Peyer's patch (tissue), 4 donors: ENCODE measurements around the gene TMC3.

Source experiments
- POLR2A ChIP-seq, 2 donors: fragments of 450-650 bp; IDR thresholded peaks; one replicate each; pipeline ENCODE4 v1.5.1; 2017; ENCODE audit warnings: antibody characterized with exemption in 2 of 2, mild to moderate bottlenecking in 2 of 2, moderate library complexity in 2 of 2
- TF ChIP-seq, protein P1 (sequence below), 6 experiments: fragments of 450-650 bp in 4 of 6; fragments of 200-600 bp in 2 of 6; sonication (generic) in 1 of 6; IDR thresholded peaks; one replicate each; pipeline ENCODE4 v1.5.1; 2017 to 2019; ENCODE audit warnings: antibody characterized with exemption in 6 of 6, mild to moderate bottlenecking in 3 of 6, moderate library complexity in 1 of 6

DNA sequence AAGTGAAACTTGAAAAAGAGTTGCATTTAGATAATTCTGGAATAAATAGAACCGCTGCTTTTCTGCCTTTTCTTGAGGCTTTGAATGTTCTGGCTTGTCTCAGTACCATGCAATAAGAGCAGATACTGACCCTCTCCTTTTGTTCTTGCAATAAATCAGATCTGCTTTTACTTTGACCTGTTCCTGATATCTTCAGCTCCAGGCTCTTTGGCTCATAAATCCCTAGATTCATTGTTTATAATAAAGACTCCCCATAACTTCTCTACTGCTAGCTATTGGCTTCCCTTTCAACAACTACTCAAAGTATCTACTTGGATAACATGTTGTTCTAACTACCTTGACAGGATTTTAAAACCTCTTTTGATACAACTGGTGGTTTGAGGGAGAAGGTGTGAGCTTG, 47.4 kb upstream of the TMC3 start:
- TF ChIP-seq, protein P1, sequence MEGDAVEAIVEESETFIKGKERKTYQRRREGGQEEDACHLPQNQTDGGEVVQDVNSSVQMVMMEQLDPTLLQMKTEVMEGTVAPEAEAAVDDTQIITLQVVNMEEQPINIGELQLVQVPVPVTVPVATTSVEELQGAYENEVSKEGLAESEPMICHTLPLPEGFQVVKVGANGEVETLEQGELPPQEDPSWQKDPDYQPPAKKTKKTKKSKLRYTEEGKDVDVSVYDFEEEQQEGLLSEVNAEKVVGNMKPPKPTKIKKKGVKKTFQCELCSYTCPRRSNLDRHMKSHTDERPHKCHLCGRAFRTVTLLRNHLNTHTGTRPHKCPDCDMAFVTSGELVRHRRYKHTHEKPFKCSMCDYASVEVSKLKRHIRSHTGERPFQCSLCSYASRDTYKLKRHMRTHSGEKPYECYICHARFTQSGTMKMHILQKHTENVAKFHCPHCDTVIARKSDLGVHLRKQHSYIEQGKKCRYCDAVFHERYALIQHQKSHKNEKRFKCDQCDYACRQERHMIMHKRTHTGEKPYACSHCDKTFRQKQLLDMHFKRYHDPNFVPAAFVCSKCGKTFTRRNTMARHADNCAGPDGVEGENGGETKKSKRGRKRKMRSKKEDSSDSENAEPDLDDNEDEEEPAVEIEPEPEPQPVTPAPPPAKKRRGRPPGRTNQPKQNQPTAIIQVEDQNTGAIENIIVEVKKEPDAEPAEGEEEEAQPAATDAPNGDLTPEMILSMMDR (IDR thresholded peaks at IDR 0.05): no peak
- no peak for TF ChIP-seq POLR2A (IDR thresholded peaks at IDR 0.05)
